ENCODE data around the gene WBP2NL.

- TF ChIP-seq EZH2 (optimal IDR thresholded peaks at IDR 0.05; ENCODE audit: low read depth, low read length) (no peak), CTCF (IDR thresholded peaks at IDR 0.05; ENCODE audit: low read length) (no peak)
Observed at GRCh38 chr22:42074846-42075676, 76.5 kb downstream of the WBP2NL start.
